Muscle of arm (tissue), 12 donors: ENCODE results near the gene PFKP. TPM values are rescaled to one million over a fixed set of nuclear protein-coding genes. Genes with fewer than 3 reads are reported as not detected.

Experiments
- DNase-seq: peaks from one replicate; pipeline ENCODE4 v3.0.0-alpha.2; 2013
- polyA plus RNA-seq, 12 donors: library from polyadenylated mRNA; unstranded; fragments of 120-200 nt; gene quantifications; one replicate each; pipeline ENCODE4 v1.2.1, GENCODE V29; 2013; ENCODE audit not compliant: insufficient read length in 12 of 12

Gene PFKP
- polyA plus RNA-seq, 12 donors: 15.3 to 32.7 (median 19.2) TPM; not detected in 1

DNA sequence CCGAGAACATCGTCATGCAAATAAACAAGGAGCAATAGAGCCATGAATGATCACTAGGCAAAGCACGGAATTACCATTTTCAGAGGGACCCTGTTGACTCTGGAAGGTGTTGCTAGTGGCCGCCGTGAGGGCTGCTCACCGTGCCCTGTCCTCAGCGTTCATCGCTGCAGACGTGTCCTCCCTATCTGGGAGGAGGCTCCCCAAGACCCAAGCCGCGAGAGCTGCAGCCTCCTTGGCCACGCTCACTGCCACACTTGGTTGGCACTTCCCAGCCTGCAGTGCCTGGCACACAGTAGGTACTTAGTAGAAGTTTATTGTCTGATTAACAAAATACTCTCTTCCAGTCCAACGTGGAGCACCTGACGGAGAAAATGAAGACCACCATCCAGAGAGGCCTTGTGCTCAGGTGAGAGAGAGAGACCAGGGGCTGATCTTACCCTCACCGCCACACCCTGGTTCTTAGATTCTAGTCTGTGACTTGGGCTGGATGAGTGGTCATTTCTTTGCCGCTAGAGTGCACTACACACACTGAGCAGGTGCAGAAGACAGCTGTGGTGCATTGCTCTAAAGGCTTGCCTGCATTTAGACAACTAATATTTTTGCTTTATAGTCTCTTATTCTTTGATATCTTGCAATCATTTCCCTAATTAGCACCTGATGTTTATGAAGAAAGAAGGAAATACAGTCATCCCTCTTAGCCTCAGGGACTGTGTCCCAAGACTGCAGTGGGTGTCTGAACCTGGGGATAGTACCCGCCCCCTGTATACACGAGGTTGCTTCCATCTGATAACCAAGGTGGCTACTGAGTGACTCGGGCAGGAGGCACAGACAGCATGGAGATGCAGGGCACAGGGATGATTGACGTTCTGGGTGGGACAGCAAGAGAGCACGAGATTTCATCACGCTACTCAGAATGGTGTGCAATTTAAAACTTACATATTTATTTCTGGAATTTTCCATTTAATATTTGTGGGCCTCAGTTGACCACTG is 65.0 kb downstream of the PFKP start:
- DNase-seq: no peak

DNA sequence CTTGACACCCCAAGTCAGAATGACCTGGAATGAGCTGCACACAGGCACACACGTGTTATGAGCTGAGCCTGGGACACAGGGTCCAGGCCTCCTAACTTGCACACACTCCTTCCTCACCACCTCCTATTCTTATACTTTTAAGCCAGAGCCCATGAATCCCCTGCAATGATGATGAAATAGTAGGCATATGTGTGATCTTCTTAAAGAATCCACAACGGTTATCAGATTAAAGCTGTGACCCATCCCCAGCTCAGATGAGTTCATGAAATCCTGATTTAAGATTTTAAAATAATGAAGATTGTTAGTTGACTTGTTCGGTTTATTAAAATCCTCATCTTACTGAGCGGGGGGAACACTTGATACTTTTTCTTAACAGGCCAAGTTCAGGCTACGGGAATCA is 66.6 kb downstream of the PFKP start:
- no peak for DNase-seq

DNA sequence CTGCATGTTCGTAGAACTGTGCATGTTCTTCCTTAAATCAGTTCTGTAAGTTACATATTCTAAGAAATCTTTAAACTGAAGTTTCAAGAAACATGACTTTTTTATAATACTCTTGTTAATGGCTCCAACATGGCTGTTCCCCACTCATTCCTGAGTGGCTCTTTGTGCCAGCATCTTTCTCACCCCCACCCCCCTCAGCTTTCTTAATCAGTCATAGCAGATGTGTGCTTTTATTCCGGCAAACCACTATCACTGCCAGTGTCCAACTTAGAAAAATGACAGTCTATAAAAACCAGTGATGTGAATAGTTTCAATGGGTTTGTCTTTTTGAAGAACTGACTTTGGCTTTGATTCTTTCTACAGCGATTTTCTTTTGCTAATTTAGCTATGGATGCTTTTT is 67.7 kb downstream of the PFKP start:
- DNase-seq: no peak

DNA sequence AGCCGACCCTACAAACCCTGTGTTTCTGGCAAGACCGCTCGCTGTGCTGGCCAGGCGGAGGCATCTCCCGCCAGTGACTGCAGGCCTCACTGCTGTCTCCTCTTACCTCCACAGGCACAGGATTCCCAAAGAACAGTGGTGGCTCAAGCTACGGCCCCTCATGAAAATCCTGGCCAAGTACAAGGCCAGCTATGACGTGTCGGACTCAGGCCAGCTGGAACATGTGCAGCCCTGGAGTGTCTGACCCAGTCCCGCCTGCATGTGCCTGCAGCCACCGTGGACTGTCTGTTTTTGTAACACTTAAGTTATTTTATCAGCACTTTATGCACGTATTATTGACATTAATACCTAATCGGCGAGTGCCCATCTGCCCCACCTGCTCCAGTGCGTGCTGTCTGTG is 69.0 kb downstream of the PFKP start:
- DNase-seq: peak; percentile 79

DNA sequence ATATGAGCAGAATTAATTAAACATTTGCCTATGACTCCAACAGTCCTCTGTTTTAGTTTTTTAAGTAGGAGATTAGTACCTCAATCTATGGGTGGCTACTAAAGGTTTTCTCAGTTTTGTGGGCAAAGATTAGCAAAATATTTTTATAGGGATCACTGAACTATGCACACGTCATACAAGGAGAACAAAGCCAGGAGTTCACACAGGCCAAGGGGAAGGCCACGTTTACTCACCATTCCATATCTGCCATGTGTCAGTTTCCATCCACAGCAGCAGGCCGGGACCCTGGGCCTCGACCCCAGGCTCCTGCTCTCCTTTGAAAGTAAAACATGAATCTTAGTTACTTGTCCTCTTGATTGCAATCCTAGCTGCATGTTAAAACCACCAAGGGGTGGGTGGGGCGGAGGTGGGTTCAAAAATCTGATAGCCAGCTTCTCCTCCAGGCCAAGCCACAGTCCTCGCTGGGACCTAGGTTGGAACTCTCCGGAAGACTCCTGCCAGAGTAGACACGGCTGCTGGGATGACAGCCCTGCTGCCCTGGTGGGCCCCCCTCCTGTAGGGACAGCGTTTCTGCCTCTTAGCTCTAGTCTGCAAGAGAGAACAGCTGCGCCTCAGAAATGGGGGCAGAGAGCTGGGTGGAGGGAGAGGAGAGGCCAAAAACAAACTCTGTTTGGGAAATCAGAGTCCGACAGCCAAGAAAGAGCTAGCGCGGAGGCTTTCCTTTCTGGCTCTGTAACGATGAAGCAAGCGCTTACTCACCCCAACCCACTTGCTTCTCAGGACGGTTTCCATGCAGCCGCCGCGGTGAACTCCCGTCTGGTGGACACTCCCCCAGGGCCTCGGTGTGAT is 69.6 kb downstream of the PFKP start:
- DNase-seq: peak; percentile 90

DNA sequence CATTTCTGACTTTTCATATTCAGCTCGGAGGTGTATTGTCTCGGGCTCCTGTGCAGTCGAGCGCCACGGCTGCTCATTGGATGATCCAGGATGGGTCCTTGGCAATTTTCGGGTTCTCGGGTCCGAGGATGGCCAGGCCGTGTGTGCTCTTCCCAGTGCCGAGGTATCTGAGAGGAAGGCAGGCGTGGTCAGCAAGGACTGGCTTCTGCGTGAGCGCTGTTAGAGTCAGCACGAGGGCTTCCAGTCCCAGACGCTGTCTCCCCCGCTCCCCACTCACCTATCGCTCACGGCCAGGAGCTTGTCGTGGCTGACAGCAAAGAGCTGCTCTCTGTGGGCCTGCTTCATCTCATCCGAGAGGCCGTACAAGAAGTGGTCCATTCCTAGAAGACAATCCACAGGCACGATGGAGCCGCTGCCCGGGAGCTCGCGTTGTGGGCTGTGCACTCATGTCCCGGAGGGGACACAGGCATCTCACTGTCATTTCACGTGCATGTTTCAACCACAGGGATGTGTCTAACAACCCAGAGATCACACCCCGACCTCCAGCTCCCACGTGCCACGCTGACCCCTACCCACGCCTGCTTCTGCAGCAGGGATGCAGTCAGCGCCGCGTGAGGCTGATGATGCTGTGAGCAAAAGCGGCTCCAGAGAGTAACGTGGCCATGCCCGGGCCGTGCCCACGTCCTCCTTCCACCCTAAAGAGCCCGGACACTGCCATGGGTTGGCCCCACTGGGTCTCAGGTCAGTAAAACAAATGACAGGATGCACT is 70.8 kb downstream of the PFKP start:
- DNase-seq: no peak

DNA sequence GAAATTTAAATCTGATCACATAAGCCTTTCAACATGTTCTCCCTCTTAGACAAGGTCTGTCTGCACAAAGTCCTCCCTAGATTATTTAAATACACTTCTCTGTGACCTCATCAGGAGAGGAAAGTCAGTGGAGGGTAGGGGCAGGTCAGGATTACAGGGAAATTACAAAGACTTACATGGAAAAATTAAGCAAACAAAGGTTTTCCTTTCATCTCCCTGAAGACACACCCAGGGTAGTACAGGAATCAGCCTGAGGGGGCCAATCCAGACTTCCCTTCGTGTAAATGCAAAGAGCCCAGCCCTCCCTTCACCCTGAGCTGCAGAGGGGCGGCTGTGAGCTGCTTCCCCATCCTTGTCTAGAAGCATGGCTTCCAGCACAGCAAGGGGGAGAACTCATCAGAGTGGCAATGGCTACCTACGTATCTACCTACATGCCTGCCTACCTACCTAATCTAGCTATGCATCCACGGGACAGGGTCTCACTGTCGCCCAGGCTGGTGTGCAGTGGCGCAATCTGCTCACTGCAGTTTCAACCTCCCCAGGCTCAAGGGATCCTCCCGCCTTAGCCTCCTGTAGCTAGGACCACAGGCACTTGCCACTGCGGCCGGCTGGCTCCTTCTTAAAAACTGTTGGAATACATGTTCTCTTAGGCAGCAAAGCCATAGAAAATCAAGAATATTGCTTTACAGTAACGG is 72.0 kb downstream of the PFKP start:
- no peak for DNase-seq

DNA sequence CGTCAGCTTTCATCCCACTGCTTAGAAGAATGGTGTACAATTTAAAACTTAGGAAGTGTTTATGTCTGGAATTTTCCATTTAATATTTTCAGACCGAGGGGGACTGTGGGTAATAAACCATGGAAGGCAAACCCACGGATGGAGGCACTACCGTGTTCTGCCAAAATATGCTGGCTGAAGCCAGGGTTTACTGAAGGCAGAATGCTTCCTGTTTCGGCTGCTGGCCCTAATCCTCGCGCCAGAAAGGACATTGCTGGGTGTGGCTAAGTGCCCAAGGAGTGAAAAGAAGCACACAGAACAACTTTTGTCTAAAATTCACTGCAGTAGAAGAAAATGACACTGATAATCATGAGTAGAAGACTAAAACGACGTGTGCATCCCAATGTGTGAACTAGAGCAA is 72.9 kb downstream of the PFKP start:
- no peak for DNase-seq

DNA sequence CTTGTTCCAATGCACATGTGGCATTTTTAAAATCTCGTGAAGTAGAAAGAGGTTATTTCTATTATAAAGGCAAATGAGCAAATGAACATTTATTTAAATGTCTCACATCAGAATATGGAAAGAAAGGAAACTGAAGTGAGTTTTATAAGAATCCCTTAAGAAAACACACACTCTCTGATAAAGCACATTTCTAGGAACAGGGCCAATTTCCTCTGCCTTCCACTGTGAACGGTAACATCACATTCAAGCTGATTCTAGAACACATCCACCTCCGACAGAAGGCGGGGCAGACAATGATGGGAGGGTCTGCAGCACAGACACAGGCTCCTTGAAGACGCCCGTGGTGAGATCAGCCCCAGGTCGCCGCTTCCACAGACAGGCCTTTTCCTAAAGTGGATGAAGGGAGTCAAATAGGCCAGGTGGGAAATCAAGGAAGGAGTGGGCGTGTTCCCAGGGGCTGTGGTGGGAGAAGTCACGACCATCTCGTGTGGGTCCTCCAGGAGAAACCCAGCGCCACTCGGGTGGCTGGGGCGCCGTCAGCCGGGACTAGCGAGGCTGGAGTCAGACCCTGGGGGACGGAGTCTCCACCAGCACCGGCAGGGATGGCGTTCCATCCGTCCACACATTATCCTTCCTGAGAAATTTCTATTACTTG is 74.1 kb downstream of the PFKP start:
- DNase-seq: no peak

DNA sequence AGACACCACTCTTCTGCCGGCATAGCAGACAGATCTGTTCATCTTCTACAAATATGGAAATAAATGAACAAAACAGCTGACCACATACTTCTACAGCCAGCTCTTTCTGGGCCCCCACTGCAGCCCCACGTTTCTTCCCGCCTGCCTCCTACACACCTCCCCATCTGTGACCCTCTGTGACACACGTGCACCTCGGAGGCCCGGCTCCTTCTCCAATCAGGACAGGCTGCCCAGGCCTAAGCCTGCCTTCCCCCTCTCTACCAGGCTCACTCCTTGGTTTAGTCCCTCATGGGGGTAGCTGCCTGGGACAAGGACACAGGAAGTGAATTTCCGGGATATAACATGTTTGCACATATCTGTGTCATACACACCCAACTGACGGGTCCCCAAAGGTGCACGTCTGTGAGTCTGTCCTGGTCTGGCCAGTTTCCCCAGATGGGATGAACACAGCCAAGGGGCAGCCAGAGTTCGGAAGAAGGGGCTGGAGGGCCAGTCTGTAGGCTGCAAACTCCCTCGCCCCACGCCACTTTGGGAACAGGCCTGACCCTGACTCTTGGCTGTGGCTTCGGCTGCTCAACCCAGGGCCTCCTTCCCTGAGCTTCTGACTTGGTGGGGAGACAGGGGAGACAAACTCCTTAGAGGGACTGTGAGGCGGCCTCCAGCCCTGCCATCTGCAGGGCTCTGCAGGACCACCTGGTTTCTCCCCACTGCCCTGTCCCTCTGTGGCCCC is 75.0 kb downstream of the PFKP start:
- no peak for DNase-seq

DNA sequence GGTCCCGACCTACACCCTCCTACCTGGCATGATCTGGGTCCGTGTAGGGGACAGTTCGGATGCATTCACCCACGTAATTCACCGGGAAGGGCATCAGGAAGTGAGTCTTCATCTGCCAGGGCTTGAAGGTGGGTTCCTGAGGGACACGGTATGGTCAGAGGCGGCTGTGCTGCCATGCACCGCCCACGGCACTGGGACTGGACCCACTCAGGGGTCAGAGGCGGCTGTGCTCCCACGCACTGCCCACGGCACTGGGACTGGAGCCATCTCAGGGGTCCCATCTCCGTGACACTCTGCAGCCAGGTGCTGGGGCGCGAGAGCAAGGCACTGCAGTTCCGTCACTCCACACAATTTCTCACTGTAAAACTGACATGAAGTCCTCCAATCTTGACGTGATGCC is 76.0 kb downstream of the PFKP start:
- no peak for DNase-seq

DNA sequence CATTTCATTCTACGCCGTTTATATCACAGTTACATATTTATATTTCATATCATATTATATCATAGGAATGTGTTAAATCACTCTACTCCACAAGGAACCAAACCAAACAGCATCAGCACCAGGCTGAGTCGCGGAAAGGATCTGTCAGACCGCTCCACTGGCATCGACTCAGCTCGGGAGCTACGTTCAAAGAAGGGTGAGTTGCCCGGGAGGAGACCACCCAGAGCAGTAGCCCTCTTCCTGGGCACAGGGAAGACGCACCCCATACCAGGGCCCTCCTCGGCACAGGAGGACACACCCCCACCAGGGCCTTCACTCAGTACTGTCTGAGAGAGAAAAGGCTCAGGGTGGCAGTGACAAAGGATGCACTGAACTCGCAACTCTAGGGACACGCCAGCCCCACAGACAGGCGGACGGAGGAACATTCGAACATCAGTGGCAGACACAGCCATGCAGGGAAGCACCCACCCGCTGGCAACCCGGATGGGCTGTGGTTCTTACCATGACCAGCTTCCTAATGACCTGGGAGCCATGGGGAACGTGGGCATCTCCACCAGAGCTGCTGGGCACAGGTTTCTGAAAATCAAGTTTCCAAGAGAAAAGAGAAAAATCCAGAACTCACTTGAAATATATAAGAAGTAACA is 76.6 kb downstream of the PFKP start:
- DNase-seq: no peak

DNA sequence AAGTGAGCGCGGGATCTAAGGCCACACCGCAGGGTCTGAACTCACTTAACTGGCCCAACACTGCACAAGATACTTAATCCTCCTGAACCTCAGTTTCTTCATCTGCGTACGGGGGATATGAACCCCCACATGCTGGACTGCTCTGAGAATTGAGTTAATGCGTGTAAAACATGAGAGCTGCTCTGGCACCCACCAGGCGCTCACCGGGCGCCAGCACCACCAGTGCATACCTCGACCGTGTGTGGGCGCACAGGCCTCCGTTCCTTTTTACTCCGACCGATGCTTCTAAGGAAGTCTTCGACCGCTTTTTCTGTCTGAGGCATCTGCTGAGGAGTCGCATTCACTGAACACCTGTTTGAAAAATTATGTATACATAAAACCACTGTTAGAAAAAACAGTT is 78.0 kb downstream of the PFKP start:
- DNase-seq: no peak

DNA sequence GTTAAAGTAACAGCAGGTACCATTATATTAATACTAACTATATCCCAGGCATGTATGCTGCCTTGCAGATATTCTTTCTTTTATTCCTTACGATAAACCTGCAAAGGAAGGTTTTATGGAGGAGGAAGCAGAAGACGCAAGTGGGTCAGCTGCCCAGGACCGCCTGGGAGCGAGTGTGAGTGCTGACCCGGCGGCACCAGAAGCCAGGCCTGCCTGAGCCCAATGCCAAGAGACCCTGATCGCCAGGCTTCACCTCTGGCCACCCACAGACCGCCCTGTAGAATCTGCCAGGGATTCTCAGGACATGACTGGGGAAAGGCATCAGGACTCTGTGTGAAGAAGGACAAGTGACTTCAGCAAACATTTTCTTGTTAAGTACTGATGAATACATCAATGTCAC is 78.9 kb downstream of the PFKP start:
- DNase-seq: no peak

DNA sequence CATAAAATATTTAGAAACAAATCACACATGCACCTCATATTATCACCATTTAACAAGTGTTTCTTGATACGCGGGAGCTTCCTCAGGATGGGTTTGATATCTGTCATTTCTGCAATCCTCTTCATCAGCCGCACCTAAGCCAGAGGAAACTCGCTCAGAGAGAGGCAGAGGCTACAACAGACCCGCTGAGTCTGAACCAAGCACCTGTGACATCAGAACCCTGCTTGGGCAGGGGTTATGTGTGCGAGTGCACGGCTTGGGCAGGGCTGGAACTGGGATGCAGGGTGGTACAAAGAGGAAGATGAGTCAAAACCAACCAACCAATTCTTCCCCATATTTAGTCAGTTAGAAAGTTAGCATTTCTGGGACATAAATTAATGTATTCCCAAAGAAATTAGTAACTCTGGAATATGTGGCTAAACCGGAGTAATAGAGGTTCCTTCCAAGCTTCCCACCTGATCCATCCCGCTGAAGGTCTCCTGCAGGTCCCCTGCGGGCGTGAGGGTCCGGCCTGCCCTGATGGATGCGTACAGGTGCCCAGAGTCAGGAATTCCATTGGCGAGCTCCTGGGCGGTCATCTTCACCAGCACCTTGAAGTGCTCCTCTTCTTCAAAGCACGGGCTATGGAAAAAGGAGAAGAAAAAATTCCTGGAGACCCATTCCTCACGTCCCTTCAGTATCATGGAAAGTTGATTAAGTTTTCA is 79.9 kb downstream of the PFKP start:
- no peak for DNase-seq

DNA sequence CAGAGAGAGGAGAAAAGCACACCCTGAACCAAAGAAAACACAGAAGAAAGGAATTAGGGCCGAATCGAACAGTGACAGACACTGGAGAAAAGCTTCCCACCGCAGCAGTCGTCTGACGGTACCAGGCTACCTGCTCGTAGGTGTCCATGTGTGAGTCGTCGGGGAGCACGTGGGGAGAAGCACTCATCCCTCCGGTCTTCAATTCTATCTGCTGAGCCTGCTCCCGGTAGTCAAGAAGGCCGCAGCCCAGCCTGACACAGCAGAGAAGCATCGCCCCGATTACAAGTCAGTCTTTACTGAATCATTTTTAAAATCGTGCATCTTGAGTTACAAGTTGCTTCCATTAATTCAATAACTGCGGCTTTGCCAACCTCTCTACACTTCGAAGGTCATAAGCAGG is 80.7 kb downstream of the PFKP start:
- DNase-seq: no peak

DNA sequence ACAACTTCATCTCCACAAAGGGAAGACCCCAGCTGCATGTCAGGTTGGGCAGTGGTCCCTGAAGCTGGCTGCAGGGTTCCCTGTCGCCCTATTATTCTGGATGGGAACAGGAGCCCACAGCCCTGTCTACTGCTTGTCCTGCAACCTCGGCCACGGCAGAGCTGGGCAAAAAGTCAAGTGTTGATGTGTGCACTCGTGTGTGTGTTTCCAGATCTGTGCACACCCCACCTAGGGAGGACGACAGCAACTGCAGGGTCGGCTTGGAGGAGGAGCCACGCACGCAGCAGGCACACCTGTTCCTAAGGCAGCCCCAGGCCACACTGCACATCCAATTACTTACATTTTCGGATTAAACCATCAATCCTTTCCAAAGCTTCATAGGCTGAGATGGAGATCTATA is 81.6 kb downstream of the PFKP start:
- no peak for DNase-seq

DNA sequence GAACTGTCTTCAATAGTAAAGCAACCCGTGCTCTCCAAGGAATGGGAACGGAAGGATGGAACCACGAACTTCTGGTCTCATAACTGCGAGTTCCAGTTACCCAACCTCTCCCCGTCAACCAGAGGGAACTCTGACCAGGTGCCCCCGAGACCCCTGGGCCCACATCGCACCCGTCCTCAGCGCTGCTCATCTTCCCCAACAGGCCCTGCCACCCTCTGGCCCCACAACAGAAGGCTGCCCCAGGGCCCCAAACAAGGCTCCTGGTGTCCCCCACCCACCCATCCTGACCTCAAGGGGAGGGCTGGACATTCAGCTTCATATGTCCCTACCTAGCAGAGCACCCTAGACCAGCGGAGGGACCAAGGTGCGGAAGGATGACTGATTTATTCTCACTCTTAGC is 82.6 kb downstream of the PFKP start:
- DNase-seq: no peak

DNA sequence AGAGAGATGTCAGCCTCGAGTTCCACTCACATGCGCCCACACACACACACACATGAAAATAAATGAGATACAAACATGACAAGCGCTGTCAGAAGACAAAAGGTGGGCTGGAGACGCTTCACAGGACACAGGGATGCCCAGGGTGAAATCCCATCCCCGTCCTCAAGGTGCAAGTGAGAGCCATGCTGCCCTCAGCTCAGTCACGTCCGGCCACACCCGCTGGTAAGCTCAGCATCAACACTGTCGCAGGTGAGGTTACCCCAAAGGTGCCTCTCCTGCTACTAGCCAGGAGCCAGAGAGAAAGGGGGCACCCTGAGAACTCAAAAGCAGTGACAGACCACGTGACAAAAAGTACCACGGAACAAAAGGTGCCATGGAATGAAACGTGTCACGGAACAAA is 83.0 kb downstream of the PFKP start:
- DNase-seq: no peak
